Activated CD4-positive, CD25-positive, alpha-beta regulatory T cell treated with anti-CD3 and anti-CD28 coated beads, Interleukin-2, amount 50 U/mL, for 72 hours (primary cell): ENCODE data around the gene RRAGA.
"Not testable (repeated sequence)": the region's sequence is repeated elsewhere in the genome, so short reads cannot be mapped to it uniquely, and the experiment has no call there.

Experiments used
- DNase-seq: peaks from one replicate; pipeline ENCODE4 v3.0.0; 2021

RRAGA gene

DNA sequence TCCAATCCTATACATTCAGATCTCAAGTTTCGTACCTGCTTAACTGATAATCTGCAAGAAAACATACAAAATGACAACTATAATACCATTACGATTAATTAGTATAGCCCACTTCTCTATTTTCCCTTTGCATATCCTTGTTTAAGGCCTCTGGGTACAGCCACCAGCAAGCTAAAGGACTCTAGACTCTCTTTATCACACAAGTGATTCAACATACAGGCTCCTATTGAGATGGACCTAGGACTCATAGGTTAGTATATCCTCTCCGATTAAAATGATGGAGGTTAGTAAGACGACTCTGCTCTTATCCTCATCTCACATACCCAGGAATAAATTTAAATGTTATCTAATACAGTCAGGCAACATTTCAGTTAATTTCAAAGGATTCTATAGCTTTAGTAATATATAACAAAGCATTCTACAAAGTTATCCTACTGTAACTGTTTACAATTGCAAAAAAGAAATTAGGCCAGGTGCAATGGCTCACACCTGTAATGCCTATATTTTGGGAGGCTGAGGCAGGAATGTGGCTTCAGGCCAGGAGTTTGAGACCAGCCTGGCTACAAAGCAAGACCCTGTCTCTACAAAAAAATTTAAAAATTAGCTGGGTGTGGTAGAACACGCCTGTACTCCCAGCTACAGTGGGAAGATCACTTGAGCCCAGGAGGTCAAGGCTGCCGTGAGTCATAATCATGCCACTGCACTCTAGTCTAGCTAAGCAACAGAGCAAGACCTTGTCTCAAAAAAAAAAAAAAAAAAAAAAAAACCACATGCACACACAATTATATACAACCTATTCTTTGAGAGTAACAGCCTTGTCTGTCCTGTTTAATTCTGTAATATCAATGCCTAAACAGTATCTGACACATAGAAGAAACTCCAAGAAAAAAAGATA, 38.1 kb downstream of the RRAGA start:
- no peak for DNase-seq

DNA sequence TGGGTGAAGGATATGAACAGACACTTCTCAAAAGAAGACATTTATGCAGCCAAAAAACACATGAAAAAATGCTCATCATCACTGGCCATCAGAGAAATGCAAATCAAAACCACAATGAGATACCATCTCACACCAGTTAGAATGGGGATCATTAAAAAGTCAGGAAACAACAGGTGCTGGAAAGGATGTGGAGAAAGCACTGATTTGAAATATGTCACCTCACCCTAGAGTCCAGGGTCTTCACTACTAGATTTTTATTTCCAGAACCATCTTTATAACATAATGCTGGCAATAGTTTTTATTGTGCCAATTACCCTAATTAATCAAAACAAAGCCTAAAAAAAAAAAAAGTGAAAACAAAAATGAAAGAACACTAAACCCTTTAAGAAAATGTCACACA, 48.2 kb downstream of the RRAGA start:
- DNase-seq: not testable (repeated sequence)
